WTC11 (cell line): ENCODE data around the gene FYN. TPM values are rescaled to one million over a fixed set of nuclear protein-coding genes. Genes with fewer than 3 reads are reported as not detected.

Source experiments
- ATAC-seq: fragments of 200-7000 bp; cut with Tn5 transposase; 2 replicates; pipeline ENCODE4 v1.10.0; 2021; ENCODE audit warnings: mild to moderate bottlenecking, moderate library complexity
- CTCF ChIA-PET: fragments of 300-600 bp; sonication (Branson Sonifier 250); formaldehyde crosslinking; loops from one replicate; lab custom pipeline; 2021; ENCODE audit warnings: antibody characterized with exemption; lab: Charles Lee
- POLR2A ChIA-PET: fragments of 350-600 bp; sonication (Branson Sonifier 250); formaldehyde crosslinking; loops from one replicate; lab custom pipeline; 2021; ENCODE audit warnings: antibody characterized with exemption; lab: Charles Lee
- DNase-seq: peaks from one replicate; pipeline ENCODE4 v3.0.0; 2021; ENCODE audit warnings: low spot score
- H3K27ac Mint-ChIP-seq: 2 replicates; pipeline ENCODE4 v1.8.0; 2021; ENCODE audit warnings: mixed read lengths
- H3K27me3 Mint-ChIP-seq: 2 replicates; pipeline ENCODE4 v1.8.0; 2021; ENCODE audit warnings: low read depth, mild to moderate bottlenecking, moderate library complexity, mixed read lengths
- H3K36me3 Mint-ChIP-seq: 2 replicates; pipeline ENCODE4 v1.8.0; 2021; ENCODE audit warnings: mixed read lengths
- H3K4me1 Mint-ChIP-seq: 2 replicates; pipeline ENCODE4 v1.8.0; 2022; ENCODE audit warnings: mixed read lengths
- H3K4me3 Mint-ChIP-seq: 2 replicates; pipeline ENCODE4 v1.8.0; 2021; ENCODE audit warnings: mild to moderate bottlenecking, moderate library complexity, mixed read lengths
- H3K9me3 Mint-ChIP-seq: 2 replicates; pipeline ENCODE4 v1.8.0; 2021; ENCODE audit warnings: mixed read lengths
- ATF1 ChIP-seq: sonication (generic); formaldehyde crosslinking; IDR thresholded peaks from 2 replicates; pipeline ENCODE4 v1.8.1; 2023; ENCODE audit warnings: mild to moderate bottlenecking, moderate library complexity, missing genetic modification reagents
- FOXK1 ChIP-seq: sonication (generic); formaldehyde crosslinking; IDR thresholded peaks from 2 replicates; pipeline ENCODE4 v1.8.0; 2022; ENCODE audit warnings: mild to moderate bottlenecking, moderate library complexity, missing genetic modification reagents
- IRF2 ChIP-seq: sonication (generic); formaldehyde crosslinking; IDR thresholded peaks from 2 replicates; pipeline ENCODE4 v1.8.0; 2022; ENCODE audit warnings: low read depth, missing genetic modification reagents, borderline replicate concordance
- KAT7 ChIP-seq: sonication (generic); formaldehyde crosslinking; IDR thresholded peaks from 2 replicates; pipeline ENCODE4 v1.8.1; 2023; ENCODE audit warnings: missing genetic modification reagents, mild to moderate bottlenecking, borderline replicate concordance
- MXD4 ChIP-seq: fragments of 250-450 bp; sonication (Bioruptor Pico); IDR thresholded peaks from 2 replicates; pipeline ENCODE4 v1.8.0; 2021; ENCODE audit warnings: mild to moderate bottlenecking, moderate library complexity, borderline replicate concordance
- ZNF121 ChIP-seq: sonication (generic); formaldehyde crosslinking; IDR thresholded peaks from 2 replicates; pipeline ENCODE4 v1.8.0; 2023; ENCODE audit warnings: missing genetic modification reagents
- ZNF317 ChIP-seq: sonication (generic); formaldehyde crosslinking; IDR thresholded peaks from 2 replicates; pipeline ENCODE4 v1.8.1; 2023; ENCODE audit warnings: low read depth, mild to moderate bottlenecking, moderate library complexity, missing genetic modification reagents, borderline replicate concordance
- total RNA-seq: library from RNA; stranded (reverse); gene quantifications from 3 replicates; pipeline ENCODE4 v1.2.3, GENCODE V29; 2021
- TF ChIP-seq, protein P1 (sequence below): sonication (generic); formaldehyde crosslinking; IDR thresholded peaks from 2 replicates; pipeline ENCODE4 v1.8.1; 2023; ENCODE audit warnings: mild to moderate bottlenecking, missing genetic modification reagents, borderline replicate concordance
- TF ChIP-seq, protein P2 (sequence below): sonication (generic); formaldehyde crosslinking; IDR thresholded peaks from 2 replicates; pipeline ENCODE4 v1.8.1; 2023; ENCODE audit warnings: mild to moderate bottlenecking, missing genetic modification reagents, moderate library complexity
- TF ChIP-seq, protein P3 (sequence below): fragments of 250-450 bp; sonication (Bioruptor Pico); conservative IDR thresholded peaks from 2 replicates; pipeline ENCODE4 v1.9.0; 2021; ENCODE audit warnings: mild to moderate bottlenecking

The FYN gene
- total RNA-seq, 1 experiment from 2014 or later, result 63.9 TPM

DNA sequence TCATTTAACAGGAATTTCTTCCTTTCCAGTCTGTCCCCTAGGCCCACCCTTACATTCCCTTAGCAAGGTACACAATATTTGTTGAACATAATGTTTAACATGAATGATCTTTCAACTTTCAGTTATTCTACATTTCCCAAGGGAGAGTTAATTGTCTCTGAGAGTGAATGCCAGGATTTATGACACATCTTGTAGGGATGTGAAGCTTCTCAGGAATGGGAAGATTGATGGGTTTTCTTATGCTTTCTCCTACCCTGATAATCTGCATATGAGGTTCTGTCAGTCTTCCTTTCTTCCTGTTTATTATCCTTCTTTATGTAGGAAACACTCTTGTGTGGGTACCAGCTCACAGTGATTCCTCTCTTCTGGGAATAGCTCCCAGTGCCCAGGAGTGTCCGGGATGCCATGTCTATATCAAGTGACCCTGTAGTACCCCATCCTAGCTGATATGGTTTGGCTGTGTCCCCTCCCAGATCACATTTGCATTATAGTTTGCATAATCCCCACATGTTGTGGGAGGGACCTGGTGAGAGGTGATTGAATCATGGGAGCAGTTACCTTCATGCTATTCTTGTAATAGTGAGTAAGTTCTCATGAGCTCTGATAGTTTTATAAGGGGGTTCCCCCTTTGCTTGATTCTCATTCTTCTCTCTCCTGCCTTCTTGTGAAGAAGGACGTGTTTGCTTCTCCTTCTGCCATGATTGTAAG lies 7.1 kb upstream of the FYN start (continued):
- TF ChIP-seq, protein P1, sequence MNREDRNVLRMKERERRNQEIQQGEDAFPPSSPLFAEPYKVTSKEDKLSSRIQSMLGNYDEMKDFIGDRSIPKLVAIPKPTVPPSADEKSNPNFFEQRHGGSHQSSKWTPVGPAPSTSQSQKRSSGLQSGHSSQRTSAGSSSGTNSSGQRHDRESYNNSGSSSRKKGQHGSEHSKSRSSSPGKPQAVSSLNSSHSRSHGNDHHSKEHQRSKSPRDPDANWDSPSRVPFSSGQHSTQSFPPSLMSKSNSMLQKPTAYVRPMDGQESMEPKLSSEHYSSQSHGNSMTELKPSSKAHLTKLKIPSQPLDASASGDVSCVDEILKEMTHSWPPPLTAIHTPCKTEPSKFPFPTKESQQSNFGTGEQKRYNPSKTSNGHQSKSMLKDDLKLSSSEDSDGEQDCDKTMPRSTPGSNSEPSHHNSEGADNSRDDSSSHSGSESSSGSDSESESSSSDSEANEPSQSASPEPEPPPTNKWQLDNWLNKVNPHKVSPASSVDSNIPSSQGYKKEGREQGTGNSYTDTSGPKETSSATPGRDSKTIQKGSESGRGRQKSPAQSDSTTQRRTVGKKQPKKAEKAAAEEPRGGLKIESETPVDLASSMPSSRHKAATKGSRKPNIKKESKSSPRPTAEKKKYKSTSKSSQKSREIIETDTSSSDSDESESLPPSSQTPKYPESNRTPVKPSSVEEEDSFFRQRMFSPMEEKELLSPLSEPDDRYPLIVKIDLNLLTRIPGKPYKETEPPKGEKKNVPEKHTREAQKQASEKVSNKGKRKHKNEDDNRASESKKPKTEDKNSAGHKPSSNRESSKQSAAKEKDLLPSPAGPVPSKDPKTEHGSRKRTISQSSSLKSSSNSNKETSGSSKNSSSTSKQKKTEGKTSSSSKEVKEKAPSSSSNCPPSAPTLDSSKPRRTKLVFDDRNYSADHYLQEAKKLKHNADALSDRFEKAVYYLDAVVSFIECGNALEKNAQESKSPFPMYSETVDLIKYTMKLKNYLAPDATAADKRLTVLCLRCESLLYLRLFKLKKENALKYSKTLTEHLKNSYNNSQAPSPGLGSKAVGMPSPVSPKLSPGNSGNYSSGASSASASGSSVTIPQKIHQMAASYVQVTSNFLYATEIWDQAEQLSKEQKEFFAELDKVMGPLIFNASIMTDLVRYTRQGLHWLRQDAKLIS (CRISPR knock-in tag), result no peak
- TF ChIP-seq ZNF121 (CRISPR knock-in tag) (no peak), ATF1 (CRISPR knock-in tag) (no peak)

DNA sequence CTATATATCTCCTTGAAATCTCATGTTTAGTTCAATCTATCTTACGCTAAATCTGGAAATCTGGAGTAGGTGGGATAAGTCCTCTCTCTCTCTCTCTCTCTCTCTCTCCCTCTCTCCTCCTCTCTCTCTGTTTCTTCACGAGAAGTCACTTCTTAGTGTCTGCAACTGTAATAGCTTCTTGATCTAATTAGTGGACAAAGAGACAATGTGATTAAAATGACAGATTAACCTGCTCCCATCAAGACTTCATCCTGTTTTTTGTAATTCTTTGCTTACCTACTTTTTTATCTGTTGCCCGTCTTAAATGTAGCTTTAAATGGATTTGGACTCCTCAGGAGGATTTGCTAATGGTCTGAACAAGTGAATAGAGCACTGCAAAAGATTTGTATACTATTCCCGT lies 2.5 kb upstream of the FYN start:
- TF ChIP-seq IRF2 (CRISPR knock-in tag) (no peak), MXD4 (no peak), FOXK1 (CRISPR knock-in tag) (no peak), ZNF317 (CRISPR knock-in tag) (no peak)
- TF ChIP-seq, protein P2, sequence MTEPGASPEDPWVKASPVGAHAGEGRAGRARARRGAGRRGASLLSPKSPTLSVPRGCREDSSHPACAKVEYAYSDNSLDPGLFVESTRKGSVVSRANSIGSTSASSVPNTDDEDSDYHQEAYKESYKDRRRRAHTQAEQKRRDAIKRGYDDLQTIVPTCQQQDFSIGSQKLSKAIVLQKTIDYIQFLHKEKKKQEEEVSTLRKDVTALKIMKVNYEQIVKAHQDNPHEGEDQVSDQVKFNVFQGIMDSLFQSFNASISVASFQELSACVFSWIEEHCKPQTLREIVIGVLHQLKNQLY, result no peak
- H3K36me3 Mint-ChIP-seq, result no peaks in the 10 kb centered on the region
- peaks cover 5% of the 10 kb centered on the region for H3K9me3 Mint-ChIP-seq
- POLR2A ChIA-PET, result no interaction called here
- peaks cover 24% of the 10 kb centered on the region for H3K27me3 Mint-ChIP-seq
- H3K4me3 Mint-ChIP-seq, result no peak overlapping the region
- ATAC-seq (no peak), DNase-seq (no peak)
- H3K27ac Mint-ChIP-seq, result no peak overlapping the region
- CTCF ChIA-PET, result interaction anchor here (0.6 kb wide), 1 partner anchor 1419 kb away, joined by 4 read pairs; no protein-coding TSS in a partner anchor
- peaks cover 28% of the 10 kb centered on the region for H3K4me1 Mint-ChIP-seq

DNA sequence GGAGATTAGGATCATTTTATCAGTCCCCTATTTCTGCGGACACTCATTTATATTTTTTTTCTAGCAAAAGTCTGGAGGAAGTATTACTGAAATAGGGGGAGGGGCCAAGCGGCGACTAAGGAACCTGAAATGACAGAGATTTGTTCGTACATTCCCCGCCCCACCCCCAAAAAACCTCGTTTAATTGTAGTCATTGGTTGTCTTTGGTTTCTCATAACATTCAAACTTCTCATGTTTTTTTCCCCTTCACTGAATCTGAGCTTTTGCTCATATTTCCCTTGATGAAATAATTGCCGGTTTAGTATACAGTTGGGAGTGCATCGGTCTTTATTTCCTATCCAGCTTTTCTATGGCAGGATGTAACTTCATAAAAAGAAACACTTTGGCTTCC lies 768 bp upstream of the FYN start:
- ATAC-seq, result no peak
- CTCF ChIA-PET, result interaction anchor here (0.7 to 1.4 kb wide), 6 partner anchors 15 to 169 kb away, joined by 3 to 10 read pairs (median 4); no protein-coding TSS in a partner anchor
- H3K4me3 Mint-ChIP-seq, result peak overlapping the region; percentile 91
- no peaks in the 10 kb centered on the region for H3K36me3 Mint-ChIP-seq
- peaks cover 23% of the 10 kb centered on the region for H3K27me3 Mint-ChIP-seq
- TF ChIP-seq ZNF317 (CRISPR knock-in tag) (no peak), ATF1 (CRISPR knock-in tag) (no peak)
- TF ChIP-seq, all 79 proteins: peak for 0
- Mint-ChIP-seq H3K9me3 (no peaks in the 10 kb centered on the region), H3K4me1 (peaks cover 42% of the 10 kb centered on the region), H3K27ac (no peak overlapping the region; the same call in 1 of the 2 replicates)
- DNase-seq, result no peak
- POLR2A ChIA-PET, result interaction anchor here (1.0 to 2.0 kb wide), 3 partner anchors 15 to 111 kb away, joined by 3 to 4 read pairs (median 3); no protein-coding TSS in a partner anchor

DNA sequence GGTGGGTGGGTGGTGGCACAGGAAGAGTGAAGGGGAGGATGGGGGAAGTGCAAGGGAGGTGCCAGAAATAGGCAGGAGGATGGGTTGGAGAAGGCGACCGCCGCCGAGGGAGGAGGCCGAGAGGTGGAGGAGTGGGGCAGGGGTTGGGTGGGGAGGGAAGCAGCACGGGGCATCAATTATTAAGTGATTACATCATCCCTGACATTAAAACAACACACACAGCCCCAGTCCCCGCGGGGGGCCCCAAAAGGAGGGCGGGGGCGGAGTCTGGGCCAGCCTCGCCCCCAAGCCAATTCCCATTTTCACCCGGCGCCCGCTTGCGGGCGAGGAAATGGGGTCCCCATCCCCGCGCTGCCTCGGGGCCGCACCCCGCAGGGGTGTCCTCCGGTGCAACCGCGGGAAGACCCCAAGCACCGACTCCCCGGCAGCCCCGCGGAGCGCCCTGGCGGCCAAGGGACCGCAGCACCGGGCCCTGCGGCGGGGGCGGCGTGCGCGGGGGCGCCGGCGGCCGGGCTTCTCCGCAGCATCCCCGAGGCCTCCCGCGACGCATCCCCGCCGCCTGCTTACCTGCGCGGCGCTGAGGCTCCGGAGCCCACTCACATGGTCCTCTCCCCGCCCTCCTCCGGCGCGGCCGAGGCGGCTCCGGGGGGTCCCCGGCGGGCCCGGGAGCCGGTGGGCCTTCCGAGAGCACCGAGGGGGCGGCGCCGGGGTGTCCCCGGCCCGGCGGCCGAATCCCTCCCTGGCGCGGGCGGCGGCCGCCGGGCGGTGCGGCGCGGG lies 663 bp downstream of the FYN start:
- ChIA-PET CTCF (interaction anchor here (0.9 to 1.4 kb wide), 8 partner anchors 14 to 171 kb away, joined by 3 to 10 read pairs (median 4); no protein-coding TSS in a partner anchor), POLR2A (interaction anchor here (0.6 to 2.0 kb wide), 4 partner anchors 17 to 394 kb away, joined by 3 to 4 read pairs (median 4); no protein-coding TSS in a partner anchor)
- DNase-seq, result peak; percentile 59
- peaks cover 23% of the 10 kb centered on the region for H3K27me3 Mint-ChIP-seq
- peak overlapping the region; percentile 88 for H3K4me3 Mint-ChIP-seq
- peak; percentile 8 for ATAC-seq
- no peak overlapping the region for H3K27ac Mint-ChIP-seq
- peaks cover 52% of the 10 kb centered on the region for H3K4me1 Mint-ChIP-seq
- no peaks in the 10 kb centered on the region for H3K36me3 Mint-ChIP-seq
- no peaks in the 10 kb centered on the region for H3K9me3 Mint-ChIP-seq
- TF ChIP-seq KAT7 (CRISPR knock-in tag), result peak; percentile 19; the same call in 1 of the 2 replicates
- TF ChIP-seq, protein P3, sequence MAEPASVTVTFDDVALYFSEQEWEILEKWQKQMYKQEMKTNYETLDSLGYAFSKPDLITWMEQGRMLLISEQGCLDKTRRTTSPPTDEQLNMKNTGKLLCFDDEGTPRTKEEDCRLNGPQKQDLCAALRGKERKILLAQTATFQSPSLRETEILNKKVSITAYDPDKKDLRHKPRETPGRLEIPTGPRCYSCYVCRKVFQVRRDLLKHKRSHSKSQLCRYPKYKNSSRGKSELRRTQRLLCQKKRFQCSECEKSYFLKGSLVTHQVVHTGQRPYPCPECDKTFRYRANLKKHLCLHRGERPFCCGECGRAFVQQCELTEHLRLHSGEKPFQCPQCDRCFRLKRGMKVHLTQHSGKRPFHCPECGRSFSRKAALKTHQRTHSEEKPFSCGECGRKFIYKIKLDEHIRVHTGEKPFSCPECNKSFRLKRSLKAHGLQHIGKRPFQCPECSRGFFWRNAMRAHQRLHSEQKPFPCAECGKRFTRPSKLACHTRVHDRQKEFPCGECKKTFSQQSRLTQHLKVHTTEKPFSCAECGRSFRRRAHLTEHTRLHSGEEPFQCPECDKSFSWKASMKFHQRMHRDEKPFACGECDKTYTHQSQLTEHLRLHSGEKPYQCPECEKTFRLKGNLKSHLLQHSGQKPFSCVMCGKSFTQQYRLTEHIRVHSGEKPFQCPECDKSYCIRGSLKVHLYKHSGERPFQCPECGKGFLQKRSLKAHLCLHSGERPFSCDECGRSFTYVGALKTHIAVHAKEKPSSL, result no peak
